Transverse colon (tissue), 4 donors: ENCODE results near the gene ZNF236. TPM values are rescaled to one million over a fixed set of nuclear protein-coding genes. Genes with fewer than 3 reads are reported as not detected.
A peak's percentile ranks its signal among the peaks of the same experiment; 100 is the strongest.

Experiments used
- DNase-seq: peaks from one replicate; pipeline ENCODE4 v3.0.0-alpha.2; 2019
- H3K27ac ChIP-seq, 4 donors: fragments of 200-600 bp; sonication (generic); 2 replicates each; pipeline ENCODE4 v1.5.1; 2016 to 2018; ENCODE audit warnings: inconsistent platforms in 4 of 4
- H3K27me3 ChIP-seq: fragments of 200-600 bp; sonication (generic); 2 replicates; pipeline ENCODE4 v1.5.1; 2017; ENCODE audit warnings: inconsistent platforms
- H3K36me3 ChIP-seq, 4 donors: fragments of 200-600 bp; sonication (generic); 2 replicates each; pipeline ENCODE4 v1.5.1; 2017 to 2019; ENCODE audit warnings: inconsistent platforms in 4 of 4
- H3K4me1 ChIP-seq, 4 donors: fragments of 200-600 bp; sonication (generic); 2 replicates each; pipeline ENCODE4 v1.5.1; 2017 to 2020; ENCODE audit warnings: inconsistent platforms in 4 of 4
- H3K4me3 ChIP-seq, 4 donors: fragments of 200-600 bp; sonication (generic); 1 replicate in 1 of 4; 2 replicates in 3 of 4; pipeline versions ENCODE4 v1.5.1 to v1.6.1; 2017 to 2019; ENCODE audit warnings: inconsistent platforms in 4 of 4
- H3K9me3 ChIP-seq, 2 donors: fragments of 200-600 bp; sonication (generic); 2 replicates each; pipeline ENCODE4 v1.5.1; 2017 to 2019; ENCODE audit warnings: inconsistent platforms in 2 of 2
- EP300 ChIP-seq: sonication (generic); formaldehyde crosslinking; IDR thresholded peaks from one replicate; pipeline ENCODE4 v1.6.1; 2017; ENCODE audit warnings: antibody characterized with exemption, low read depth
- POLR2A ChIP-seq: fragments of 450-650 bp; IDR thresholded peaks from one replicate; pipeline ENCODE4 v1.6.1; 2016; ENCODE audit warnings: antibody characterized with exemption, mild to moderate bottlenecking, moderate library complexity
- POLR2AphosphoS5 ChIP-seq, 3 donors: sonication (generic); formaldehyde crosslinking; IDR thresholded peaks; one replicate each; pipeline ENCODE4 v1.6.1; 2016; ENCODE audit warnings: antibody characterized with exemption in 3 of 3
- WGBS, 2 donors: methylation state at CpG; one replicate each; pipeline ENCODE4 v1.1.5; 2018; ENCODE audit warnings: low coverage in 1 of 2; 5-methylcytosine and 5-hydroxymethylcytosine counted together
- in situ Hi-C, 4 donors: fragments of 200-750 bp; cut with MboI; loops; one replicate each; pipeline versions ENCODE4 v1.15.0 to v1.15.1; 2017; ENCODE audit warnings: low sequenced_read_pairs in 3 of 4, low pct_ligation_motif_present in 1 of 4, low pct_unique_long_range_greater_than_20kb in 1 of 4
- intact Hi-C: fragments of 100-400 bp; cut with DNase I; formaldehyde crosslinking; loops from one replicate; pipeline ENCODE4 v1.15.1; 2023; ENCODE audit warnings: low total_unique reads
- total RNA-seq, 4 donors: library from RNA; depleted of rRNA; stranded (reverse); fragments of >200 nt; gene quantifications; one replicate each; pipeline ENCODE4 v1.1.0, GENCODE V29; 2016
- TF ChIP-seq, protein P1 (sequence below), 5 experiments: fragments of 200-600 bp in 3 of 5; fragments of 450-650 bp in 2 of 5; sonication (generic) in 3 of 5; IDR thresholded peaks; 1 replicate in 2 of 5; 2 replicates in 3 of 5; pipeline ENCODE4 v1.5.1; 2016 to 2017; ENCODE audit warnings: antibody characterized with exemption in 5 of 5, inconsistent platforms in 3 of 5, mild to moderate bottlenecking in 2 of 5, moderate library complexity in 1 of 5

ZNF236 gene
- total RNA-seq, 4 donors from 2014 or later, result 18.3 to 82.8 (median 43.7) TPM

DNA sequence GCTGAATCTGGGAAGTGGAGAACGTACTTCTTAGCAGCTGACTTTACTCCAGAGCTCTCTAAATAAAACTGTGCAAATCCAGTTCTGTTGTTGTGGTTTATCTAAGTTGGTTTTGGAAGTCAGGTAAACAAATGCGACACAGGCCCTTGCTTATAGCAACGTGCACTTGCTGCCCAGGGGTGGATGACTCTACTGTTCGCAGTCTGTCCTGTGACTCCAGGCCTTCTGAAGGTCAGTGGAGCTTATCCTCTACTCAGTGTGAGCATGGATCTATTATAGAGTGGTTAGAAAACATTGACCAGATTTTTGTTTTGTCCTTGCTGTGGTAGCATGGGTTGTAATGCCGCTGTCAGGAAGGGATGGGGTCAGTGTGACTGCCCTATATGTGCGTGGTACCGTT lies 89.1 kb downstream of the ZNF236 start:
- Histone ChIP-seq H3K27me3 (no peaks in the 10 kb centered on the region), H3K4me1 (peaks cover 0 to 20% (median 6%) of the 10 kb centered on the region in 4 donors), H3K9me3 (no peaks in the 10 kb centered on the region), H3K27ac (no peak overlapping the region), H3K36me3 (peaks cover 0 to 34% (median 4%) of the 10 kb centered on the region in 4 donors), H3K4me3 (no peak overlapping the region)
- in situ Hi-C loops (no loop called here), intact Hi-C loops (no loop called here)
- DNase-seq, result no peak
- 81 to 88% methylated on average over 7 of the region's 7 CpGs for WGBS, 2 donors
- TF ChIP-seq EP300 (no peak), POLR2A (no peak), POLR2AphosphoS5 (IDR thresholded peaks at IDR 0.05) (no peak)
- TF ChIP-seq, protein P1, sequence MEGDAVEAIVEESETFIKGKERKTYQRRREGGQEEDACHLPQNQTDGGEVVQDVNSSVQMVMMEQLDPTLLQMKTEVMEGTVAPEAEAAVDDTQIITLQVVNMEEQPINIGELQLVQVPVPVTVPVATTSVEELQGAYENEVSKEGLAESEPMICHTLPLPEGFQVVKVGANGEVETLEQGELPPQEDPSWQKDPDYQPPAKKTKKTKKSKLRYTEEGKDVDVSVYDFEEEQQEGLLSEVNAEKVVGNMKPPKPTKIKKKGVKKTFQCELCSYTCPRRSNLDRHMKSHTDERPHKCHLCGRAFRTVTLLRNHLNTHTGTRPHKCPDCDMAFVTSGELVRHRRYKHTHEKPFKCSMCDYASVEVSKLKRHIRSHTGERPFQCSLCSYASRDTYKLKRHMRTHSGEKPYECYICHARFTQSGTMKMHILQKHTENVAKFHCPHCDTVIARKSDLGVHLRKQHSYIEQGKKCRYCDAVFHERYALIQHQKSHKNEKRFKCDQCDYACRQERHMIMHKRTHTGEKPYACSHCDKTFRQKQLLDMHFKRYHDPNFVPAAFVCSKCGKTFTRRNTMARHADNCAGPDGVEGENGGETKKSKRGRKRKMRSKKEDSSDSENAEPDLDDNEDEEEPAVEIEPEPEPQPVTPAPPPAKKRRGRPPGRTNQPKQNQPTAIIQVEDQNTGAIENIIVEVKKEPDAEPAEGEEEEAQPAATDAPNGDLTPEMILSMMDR (IDR thresholded peaks at IDR 0.05), result no peak

DNA sequence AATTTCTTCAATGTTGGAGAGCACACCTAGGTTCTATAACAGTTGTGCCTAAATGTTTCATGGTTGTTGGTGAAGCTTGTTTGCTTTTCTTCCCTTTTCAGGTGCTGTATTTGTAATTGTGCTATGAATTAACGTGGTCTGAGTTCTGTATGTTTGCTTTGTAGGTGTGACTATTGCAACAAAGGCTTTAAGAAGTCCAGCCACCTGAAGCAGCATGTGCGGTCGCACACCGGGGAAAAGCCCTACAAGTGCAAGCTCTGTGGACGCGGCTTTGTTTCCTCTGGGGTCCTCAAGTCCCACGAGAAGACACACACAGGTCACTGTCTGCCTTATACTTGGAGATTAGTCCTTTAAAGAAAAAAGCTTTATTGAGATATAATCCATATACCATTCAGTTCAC lies 91.2 kb downstream of the ZNF236 start:
- peaks cover 0 to 20% (median 6%) of the 10 kb centered on the region in 4 donors for H3K4me1 ChIP-seq
- peaks cover 0 to 43% (median 9%) of the 10 kb centered on the region in 4 donors for H3K36me3 ChIP-seq
- H3K9me3 ChIP-seq, result no peaks in the 10 kb centered on the region
- WGBS, 2 donors, result 51 to 56% methylated on average over 5 to 7 of the region's 7 CpGs
- DNase-seq, result peak; percentile 25
- H3K27me3 ChIP-seq, result no peaks in the 10 kb centered on the region
- peak overlapping the region in 2 of 4 donors; percentile 25 to 51 for H3K27ac ChIP-seq
- in situ Hi-C loops, result no loop called here
- TF ChIP-seq POLR2A (no peak), EP300 (no peak), POLR2AphosphoS5 (IDR thresholded peaks at IDR 0.05) (no peak)
- TF ChIP-seq, protein P1 (IDR thresholded peaks at IDR 0.05), result no peak
- no peak overlapping the region for H3K4me3 ChIP-seq
- intact Hi-C loops, result no loop called here

DNA sequence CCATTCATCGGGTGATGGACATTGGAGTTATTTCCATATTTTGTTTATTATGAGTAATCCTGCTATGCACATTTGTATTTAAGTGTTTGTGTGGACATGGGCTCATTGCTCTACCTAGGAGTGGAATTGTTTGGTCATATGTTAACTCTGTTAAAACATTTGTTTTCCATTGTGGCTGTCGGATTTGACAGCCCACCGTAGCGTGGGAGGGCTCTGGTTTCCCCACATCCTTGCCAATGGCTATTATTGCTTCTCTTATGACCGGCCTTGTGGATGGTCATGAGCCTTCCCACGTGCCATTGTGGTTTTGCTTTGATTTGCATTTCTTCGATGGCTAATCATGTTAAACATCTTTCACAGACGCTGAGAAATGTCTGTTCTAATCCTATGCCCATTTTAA lies 92.0 kb downstream of the ZNF236 start:
- 83 to 90% methylated on average over 4 to 8 of the region's 8 CpGs for WGBS, 2 donors
- in situ Hi-C loops, result no loop called here
- TF ChIP-seq POLR2AphosphoS5 (IDR thresholded peaks at IDR 0.05) (no peak), EP300 (no peak), POLR2A (no peak)
- TF ChIP-seq, protein P1 (IDR thresholded peaks at IDR 0.05), result no peak
- peak overlapping the region in 1 of 4 donors; percentile 51 for H3K27ac ChIP-seq
- peaks cover 0 to 20% (median 6%) of the 10 kb centered on the region in 4 donors for H3K4me1 ChIP-seq
- intact Hi-C loops, result no loop called here
- H3K27me3 ChIP-seq, result no peaks in the 10 kb centered on the region
- no peaks in the 10 kb centered on the region for H3K9me3 ChIP-seq
- no peak overlapping the region for H3K4me3 ChIP-seq
- H3K36me3 ChIP-seq, result peaks cover 0 to 43% (median 9%) of the 10 kb centered on the region in 4 donors
- DNase-seq, result no peak

DNA sequence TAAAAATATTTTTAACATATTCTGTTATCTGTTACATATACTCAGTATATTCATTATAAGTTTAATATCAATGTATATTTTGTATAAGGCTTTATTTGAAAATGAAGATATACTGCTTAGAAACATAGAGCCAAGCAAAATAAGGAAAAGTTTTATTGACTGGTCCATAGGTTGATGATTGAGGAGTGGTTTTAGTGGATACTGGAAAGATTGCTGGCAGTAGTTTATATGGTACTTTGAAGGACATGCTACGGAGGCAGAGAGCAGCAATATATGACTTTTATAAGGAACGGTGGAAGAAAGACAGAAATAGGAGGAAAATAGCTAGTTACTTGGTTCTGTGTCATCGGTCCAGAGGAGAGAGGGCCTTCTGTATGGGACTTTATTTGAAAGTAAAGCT lies 92.4 kb downstream of the ZNF236 start:
- Histone ChIP-seq H3K36me3 (peaks cover 0 to 44% (median 9%) of the 10 kb centered on the region in 4 donors), H3K4me3 (no peak overlapping the region), H3K9me3 (no peaks in the 10 kb centered on the region), H3K27me3 (no peaks in the 10 kb centered on the region), H3K4me1 (peaks cover 0 to 20% (median 6%) of the 10 kb centered on the region in 4 donors), H3K27ac (no peak overlapping the region)
- WGBS, 2 donors, result 37 to 39% methylated on average over 3 of the region's 3 CpGs
- intact Hi-C loops, result no loop called here
- in situ Hi-C loops, result no loop called here
- TF ChIP-seq EP300, result no peak
- TF ChIP-seq POLR2AphosphoS5 (IDR thresholded peaks at IDR 0.05), result no peak
- no peak for TF ChIP-seq POLR2A
- TF ChIP-seq, protein P1 (IDR thresholded peaks at IDR 0.05), result no peak
- no peak for DNase-seq
